Activated T-helper 1 cell treated with Interleukin-2 at 50 U/mL for 16 hours (primary cell): Measurements from ENCODE around the gene SPO11.

Experiments used
- DNase-seq: peaks from one replicate; pipeline ENCODE4 v3.0.0-alpha.2; 2020; ENCODE audit warnings: low read depth

Gene SPO11

DNA sequence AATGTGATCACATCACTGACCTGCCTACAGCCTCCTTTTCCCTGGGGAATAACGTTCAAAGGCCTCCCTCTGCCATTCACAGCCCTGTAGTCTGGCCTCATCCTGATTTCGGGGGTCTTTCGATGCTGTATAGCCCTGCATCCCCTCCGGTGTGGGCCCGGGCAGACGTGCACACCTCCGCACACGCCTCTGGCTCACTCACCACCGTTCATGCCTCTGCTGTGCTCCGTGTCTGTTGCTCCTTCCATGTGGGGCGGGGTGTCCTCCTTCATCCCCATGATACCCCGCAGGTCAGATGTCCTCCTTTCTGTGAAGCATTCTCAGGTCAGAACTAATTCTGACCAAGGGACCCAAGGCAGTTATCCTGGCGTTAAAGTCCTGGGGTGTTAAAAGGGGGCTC, 47.7 kb downstream of the SPO11 start:
- DNase-seq = no peak

DNA sequence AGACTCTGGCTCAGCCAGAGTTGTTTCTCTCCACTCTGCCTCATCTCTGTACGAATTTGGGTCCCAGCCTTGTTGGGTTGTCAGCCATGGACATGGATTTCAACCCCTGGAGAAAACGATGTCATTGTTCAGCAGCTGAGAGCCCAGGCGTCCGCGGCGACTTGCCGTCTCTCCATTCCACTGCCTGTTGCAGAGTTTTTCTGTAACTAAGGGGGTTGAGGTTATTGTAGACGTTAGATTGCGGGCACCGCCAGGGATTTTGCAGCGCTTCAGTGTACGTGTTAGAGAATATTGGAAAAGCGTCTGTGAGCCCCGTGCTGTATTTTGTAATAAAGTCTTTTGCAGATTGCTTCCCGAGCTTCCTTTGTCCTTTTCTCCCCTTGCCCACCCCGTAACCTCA, 48.5 kb downstream of the SPO11 start:
- no peak for DNase-seq

DNA sequence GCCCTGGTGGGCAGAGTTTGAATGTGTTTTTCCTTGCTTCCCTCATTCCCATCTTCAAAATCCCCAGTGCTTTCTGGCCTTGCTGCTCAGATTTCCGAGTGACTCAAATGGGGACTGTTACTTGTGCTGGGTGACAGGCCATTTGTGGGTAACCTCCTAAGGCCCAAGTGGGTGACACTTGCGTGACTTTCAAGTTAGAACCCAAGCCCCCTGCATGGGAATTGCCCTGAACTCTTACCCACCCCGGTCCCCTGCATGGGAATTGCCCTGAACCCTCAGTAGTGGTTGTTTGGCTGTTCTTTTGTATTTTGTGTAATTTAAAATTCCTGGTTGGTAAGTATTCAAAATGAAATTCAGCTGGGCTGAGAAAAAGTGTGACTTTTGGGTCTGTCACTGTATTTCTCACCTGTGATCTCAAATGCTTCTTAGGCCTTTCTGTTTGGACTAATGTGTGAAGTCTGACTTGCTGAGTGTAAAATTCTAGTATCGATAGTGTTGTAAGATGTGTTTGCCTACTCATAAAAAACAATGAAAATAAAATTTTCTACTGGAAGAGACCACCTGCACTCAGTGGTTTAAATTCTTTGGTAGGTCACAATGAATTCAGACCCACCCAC, 49.2 kb downstream of the SPO11 start:
- no peak for DNase-seq

DNA sequence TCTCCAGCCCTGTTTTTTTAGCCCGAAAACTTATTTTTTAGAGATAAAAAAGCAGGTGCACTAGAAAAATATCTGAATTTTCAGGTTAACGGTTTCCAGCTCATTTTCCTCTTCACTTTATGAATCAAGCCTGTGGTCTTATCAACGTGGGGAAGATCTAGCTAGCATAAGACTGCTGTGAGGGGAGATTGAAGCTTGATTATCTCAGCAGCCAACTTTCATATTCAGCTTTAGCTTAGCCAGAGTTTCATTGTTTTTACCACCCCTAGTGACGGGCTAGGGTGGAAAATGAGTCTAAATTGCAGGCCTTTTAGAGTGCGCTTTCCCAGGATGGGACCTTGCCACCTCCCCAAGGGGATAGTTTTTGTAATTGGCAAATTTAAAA, 49.7 kb downstream of the SPO11 start:
- DNase-seq = no peak

DNA sequence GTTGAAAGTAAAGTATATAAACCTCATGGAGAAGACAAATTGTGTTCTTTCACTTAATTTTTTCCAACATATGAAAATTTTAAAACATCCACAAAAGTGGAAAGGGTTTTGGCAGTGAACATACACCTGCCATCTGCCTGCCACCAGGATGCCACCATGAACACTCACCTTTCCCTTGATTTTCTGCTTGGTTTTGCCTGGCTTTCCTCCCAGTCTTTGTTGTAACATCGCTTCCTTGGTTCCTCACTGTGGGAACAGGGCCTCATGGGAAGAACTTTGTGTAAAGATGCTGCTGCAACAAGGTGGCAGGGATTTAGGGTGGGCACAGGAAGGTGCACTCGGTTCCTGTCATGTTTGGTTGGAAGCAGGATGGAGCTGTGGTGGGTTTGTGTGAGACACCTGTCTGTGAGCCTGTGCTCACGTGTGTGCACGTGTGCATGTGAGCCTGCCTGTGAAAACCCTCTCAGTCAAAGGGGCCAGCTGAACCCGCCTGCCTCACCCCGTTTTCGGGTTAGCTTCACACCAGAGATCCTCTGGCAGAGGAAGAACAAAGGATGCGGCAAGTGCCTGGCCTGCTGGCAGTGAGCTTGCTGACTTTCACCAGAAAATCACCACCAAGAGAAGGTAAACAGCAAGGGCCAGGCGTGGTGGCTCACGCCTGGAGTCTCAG, 50.6 kb downstream of the SPO11 start:
- DNase-seq = no peak

DNA sequence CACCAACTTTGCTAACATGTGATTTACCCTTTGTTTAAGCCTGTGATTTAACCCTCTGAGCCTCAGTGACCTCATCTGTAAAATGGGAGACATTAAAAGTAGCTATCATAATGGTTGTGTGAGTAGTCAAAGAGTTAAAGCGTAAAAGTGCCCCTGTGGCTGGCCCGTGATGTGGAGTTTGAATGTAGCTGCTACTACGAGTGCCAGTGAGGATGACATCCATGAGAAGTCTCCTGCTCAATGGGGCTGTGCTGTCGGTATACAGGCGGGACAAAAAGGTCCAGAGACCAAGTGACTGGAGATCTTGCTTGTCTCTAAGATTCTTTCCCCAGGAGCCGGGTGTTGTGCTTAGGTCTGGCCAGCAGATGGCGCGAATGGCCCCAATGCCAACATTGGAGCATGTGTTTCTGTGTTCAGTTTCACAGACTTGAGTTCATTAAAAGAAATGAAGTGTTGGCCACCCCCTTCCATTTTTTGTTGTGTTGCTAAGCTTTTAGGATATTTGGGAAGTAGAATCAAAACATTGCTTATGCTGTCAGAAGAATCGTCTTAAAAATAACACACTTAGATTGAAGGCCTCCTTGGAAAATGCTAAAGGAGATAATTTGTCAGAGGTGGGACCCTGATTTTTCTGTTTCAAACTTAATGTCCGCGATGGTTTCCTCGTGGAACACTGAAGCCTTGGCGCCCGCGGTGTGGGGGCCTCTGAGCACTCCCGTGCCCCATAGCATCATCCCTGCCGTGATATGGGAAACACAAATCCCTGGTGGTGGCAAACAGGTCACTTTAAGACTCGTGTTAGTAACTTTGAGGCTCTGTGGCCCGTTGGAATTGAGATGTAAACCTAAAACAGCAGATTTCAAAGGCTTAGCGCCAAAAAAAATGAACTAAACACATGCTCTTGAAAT, 52.2 kb downstream of the SPO11 start:
- DNase-seq = peak; percentile 73

DNA sequence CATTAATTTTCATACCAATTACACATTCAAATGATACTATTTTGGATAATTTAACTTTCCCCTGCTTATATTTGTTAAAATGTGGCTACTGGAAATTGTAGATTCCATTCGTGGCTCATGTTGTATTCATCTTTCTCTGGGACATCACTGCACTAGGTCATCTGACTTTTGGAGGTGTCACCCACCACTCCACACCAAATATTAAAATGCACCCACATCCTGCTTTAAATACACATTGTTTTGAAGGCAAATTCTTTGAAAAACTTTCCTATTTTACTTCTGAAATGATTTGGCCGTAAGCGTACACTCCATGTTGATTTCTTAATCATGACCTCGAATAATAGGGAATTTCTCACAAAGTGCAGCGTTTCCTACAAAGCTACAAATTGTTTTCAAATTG, 52.9 kb downstream of the SPO11 start:
- DNase-seq = no peak

DNA sequence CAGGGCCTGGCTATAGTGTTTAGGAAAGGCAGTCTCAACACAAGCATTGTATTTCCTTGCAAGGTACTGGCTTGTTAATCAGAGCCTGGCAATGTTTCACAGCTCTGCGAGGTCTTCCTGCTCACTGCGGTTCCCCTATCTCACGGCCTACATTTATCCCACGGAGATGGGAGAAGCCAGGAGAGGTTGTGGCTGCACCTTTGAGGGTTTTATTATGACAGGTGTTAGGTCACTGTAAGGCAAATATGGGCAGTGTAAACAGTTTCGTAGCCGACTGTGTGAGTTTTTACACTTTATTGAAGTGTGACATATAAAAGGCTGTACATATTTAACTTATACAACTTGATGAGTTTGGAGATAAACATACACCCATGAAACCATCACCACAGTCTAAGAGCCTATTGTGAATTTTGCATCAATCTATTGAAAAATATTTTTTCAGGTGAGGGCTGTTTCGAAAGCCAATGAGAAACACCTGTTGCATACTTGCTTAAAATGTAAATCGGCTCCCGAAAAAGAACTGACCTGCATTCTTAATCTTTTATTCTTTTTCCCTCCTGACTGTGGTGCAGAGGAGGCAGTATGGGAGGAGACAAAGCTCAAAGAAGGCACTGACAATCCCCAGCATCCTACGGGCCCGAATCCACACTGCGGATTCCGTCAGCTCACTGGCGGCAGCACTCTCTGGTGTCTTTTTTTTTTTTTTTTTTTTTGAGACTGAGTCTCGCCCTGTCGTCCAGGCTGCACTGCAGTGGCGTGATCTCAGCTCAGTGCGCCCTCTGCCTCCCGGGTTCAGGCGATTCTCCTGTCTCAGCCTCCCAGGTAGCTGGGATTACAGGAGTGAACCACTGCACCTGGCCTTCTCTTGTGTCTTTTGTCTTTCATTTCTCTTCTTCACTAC, 54.1 kb downstream of the SPO11 start:
- DNase-seq = no peak

DNA sequence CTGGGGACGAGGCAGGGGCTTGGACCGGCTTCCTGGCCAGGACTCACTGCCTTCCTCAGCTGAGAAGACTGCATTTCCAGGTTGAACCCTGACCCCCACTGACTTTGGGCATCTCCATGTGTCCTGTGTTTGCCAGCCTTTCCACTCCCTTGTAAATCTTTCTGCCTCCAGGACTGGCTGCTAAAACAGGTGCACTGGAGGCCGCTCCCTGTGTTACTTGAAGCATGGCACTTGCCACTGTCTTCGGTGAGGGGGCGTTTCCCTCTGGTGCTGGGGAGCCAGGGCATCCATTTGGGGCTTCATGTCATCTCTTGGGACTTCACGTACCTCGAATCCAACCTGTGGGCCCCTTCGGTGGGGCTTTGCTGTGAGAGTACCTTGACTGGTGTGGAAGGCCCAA, 54.9 kb downstream of the SPO11 start:
- no peak for DNase-seq

DNA sequence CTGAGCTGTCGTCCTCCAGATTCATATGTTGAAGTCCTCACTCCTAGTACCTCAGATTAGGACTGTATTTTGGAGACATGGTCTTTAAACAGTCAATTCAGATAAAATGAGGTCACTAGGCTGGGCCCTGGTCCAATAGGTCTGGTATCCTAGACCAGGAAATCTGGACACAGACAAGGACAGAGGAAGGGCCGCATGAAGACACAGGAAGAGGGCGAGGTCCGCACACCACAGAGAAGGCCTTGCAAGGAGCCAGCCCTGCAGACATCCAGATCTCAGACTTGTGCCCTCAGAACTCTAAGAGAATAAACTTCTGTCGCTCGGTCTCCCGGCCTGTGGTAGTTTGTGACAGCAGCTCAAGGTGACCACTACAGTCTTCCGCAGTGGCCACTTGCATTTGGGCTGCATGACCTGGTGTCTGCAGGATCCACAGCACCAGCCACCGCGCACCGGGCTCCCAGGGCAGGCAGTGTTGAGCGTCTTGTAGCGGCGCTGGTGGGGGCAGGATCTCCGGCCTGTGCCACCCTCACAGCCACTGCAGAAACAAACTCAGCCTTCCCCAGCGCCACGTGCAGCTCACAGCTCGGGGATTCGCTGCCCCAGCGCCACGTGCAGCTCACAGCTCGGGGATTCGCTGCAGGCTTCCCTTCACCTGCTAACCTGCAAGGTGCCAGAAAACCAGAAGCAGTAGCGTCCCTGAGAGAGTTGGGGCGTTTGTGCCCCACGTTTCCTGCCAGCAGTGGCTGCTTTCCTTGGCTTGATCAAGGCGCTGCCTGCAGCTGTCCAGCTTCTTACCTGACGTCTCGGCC, 55.6 kb downstream of the SPO11 start:
- no peak for DNase-seq

DNA sequence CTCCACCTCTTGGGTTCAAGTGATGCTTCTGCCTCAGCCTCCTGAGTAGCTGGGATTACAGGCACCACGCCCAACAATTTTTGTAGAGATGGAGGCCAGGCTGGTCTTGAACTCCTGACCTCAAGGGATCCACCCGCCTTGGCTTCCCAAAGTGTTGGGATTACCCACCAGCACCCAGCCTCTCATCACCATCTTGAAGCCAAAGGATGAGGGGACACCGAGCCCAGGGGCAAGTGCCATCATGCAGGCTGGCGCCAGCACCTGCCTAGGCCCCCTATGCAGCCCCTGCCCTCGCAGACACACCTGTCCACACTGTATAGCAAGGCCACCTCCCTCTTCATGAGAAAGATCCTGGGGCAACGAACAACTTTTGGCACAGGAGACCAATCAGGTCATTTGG, 56.3 kb downstream of the SPO11 start:
- no peak for DNase-seq

DNA sequence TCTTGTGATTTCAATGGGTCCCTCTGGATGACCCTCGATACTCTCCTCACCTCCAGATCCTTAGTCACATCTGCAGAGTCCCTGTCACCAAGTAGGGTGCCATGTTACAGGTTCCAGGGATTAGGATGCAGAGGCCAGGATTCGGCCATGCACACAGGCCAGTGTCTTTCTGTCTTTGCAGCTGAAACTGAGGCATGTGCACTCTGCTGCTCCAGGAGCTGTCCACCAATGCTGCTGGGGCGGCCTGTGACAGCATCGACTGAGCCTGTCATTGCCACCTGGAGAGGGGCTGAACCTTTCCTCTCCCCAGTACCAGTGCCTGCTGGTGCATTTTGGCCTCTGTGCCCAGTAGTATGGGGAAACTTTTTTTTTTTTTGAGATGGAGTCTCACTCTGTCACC, 57.2 kb downstream of the SPO11 start:
- no peak for DNase-seq

DNA sequence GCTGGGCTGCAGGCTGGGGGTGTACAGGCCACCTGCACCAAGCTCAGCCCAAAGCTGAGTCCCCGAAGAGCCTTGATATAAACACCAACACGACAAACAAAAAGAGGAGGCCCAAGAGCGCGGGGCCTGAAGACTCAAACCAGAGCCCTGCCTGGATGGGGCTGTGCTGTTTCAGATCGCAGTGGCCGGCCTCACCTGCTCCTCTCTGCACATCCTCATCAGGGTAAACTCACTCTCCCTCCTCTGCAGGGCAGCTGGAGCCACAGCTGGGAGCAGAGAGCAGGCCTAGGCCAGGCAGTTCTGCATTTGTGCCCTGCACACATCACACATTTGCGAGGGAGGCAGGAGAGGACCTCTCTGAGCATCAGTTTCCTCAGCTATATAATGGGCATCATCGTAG, 57.9 kb downstream of the SPO11 start:
- DNase-seq = no peak

DNA sequence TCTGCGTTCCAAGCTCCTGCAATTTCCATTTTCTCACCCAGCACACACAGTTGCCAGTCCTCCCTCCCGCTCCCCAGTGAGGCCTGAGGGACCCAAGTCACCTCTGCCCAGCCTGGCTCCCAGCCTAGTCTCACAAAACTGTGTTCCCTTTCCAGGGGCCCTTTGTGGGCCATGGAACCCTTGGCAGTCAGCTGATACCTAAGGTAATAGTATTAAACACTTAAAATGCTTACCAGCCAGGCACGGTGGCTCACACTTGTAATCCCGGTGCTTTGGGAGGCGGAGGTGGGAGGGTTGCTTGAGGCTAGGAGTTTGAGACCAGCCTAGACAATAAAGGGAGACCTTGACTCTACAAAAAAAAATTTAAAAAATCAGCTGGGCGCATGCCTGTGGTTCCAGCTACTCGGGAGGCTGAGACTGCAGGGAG, 58.4 kb downstream of the SPO11 start:
- DNase-seq = no peak

DNA sequence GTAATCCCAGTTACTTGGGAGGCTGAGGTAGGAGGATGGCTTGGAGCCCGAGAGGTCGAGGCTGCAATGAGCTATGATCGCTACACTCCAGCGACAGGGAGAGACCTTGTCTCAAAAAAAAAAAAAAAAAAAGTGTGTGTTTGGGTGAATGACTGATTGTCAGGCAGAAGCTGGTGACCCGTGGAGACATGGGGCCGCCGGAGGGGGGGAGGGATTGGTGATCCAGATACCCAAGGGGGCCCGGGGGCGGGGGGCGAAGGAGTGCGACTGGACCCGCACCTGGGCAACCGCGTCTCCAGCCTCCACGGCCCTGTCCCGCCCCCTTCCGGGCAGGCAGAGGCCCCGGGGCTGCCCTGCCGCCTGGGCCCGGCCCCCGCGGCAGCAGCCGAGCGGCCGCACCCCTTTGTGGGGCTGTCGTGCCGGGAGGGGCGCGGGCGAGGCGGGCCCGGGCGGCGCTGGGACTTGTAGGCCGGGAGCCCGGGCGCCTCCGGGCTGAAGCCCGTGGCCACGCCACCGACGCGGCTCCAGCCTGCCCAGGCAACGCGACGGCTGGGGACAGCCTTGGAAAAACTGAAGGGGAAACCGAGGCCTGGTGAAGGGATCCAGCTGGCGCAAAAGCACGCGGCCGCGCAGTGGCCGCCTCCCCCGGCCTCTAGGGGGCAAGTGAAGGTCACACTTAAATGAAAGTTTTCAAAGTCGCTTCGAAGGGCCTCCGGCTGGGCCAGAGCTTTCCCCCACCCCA, 59.5 kb downstream of the SPO11 start:
- peak; percentile 45 for DNase-seq

DNA sequence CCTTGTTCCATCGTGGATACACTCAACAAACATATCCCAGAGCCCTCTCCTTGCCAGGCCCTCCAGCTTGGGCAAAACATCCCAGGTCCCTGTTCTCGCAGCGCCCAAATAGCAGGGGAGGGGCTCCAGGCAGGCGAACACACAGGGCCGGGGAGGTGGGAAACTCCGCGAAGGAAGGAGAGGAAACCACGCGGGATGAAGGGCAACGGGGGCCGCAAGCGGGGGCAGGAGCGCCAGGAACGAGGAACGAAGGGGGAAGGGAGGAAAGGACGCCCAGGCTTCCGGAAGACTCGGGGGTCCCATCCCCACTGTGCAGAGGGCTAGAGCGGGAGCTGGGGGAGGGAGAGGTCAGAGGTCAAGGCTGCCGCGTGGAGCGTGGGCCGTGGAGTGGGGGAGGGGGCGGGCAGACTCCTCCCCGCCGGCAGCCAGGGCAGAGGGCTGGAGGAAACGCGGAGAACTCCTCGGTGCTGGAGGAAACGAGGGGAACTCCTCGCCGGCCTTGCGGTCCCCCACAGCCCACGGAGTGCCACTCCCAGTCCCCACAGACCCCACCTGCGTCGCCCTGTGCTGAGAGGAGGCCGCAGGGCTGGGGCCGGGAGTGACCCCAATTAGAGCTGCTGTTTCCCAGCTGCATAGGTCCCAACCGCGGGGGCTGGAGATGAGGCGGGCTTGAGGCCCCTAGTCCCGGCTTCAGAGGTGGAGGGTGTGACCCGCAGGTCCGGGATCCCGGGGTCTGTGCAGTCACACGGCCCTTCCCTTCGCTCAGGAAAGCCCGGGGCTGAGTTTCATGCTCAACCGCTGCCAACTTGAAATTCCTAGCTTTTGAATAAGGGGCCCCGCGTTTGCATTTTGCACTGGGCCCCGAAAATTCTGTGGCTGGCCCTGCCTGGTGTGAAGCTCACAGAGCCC, 60.3 kb downstream of the SPO11 start:
- DNase-seq = peak; percentile 50

DNA sequence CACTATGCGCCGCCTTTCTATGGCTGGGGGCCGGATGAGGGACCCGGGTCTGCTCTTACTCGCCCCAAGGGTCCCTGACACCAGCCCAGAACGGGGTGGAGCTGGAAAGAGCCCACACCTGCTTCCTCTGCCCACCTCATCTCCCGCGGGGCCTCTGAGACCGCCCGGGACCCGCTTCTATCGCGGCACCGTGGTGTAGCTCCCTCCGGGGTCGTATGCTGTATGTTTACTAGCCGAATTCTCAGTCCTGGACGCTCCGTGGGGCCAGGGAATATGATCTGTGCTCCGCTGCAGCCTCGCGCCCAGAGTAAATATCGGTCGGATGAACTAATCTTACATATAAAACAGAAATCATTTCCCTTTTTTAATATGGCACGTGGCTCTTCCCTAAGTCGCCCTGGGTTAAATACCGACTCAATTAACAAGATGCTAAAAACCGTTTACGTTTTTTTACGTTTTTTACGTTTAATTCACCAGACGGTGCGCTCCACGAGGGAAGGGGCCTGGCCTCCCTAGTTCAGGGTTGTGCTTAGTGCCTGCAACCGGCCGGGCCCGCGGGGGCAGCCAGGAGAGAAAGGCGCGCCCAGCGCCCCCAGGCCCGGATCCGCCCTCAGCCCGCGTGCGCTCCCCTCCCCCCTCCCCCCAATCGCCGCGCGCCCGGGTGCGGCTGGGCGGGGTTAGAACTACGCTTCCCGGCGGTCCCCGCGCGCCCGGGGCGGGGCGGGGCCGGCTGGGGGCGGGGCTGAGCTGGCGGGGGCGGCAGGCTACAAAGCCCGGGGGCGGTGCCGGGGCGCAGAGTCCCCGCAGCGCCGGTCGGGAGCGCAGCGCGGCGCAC, 61.2 kb downstream of the SPO11 start, which contains the start of gene RBM38:
RBM38 (plus strand) TSS at position 793 of the 835 bp plus-strand sequence. CDS start 186 bp downstream, outside the sequence.
- peak; percentile 64 for DNase-seq
